NCI-H460 (cell line): Measurements from ENCODE around the gene OR10C1. TPM values are rescaled to one million over a fixed set of nuclear protein-coding genes. Genes with fewer than 3 reads are reported as not detected.
"Not testable (repeated sequence)": the region's sequence is repeated elsewhere in the genome, so short reads cannot be mapped to it uniquely, and the experiment has no call there.

ENCODE experiments used
- DNase-seq: peaks from one replicate; pipeline ENCODE4 v3.0.0-alpha.2; 2016; ENCODE audit warnings: low read depth; ENCODE audit errors: extremely low read depth
- polyA plus RNA-seq: library from polyadenylated mRNA; depleted of rRNA; stranded (reverse); fragments of >200 nt; gene quantifications from 2 replicates; pipeline ENCODE4 v1.2.3, GENCODE V29; 2014; cell fraction: nucleus; rRNA removed
- total RNA-seq: library from RNA; depleted of rRNA; stranded (reverse); fragments of >200 nt; shearing (Covaris generic); gene quantifications from 2 replicates; pipeline ENCODE4 v1.2.3, GENCODE V29; 2014; rRNA removed

OR10C1 gene
- not detected in 2 replicates for total RNA-seq
- not detected in 2 replicates for polyA plus RNA-seq

GRCh38 chr6:29439006-29439405 is at the start of gene OR10C1:
TSS of gene OR10C1 (plus strand) at chr6:29439306. CDS start at chr6:29440016, 710 bp downstream.
- no peak for DNase-seq

GRCh38 chr6:29395331-29395730 is 43.8 kb upstream of the OR10C1 start, which contains the start of gene OR12D2:
TSS of gene OR12D2 (plus strand) at chr6:29395631. CDS start at chr6:29396700, 1,069 bp downstream.
- DNase-seq = no peak

- no peak for DNase-seq
Measured at GRCh38 chr6:29399525-29399924, 39.6 kb upstream of the OR10C1 start.

GRCh38 chr6:29403801-29404200 is 35.3 kb upstream of the OR10C1 start:
- DNase-seq = no peak

GRCh38 chr6:29414588-29414987 is 24.5 kb upstream of the OR10C1 start, which contains the start of gene OR12D1:
TSS of gene OR12D1 (plus strand) at chr6:29414928.
- DNase-seq = no peak

GRCh38 chr6:29419516-29419915 is 19.6 kb upstream of the OR10C1 start:
- no peak for DNase-seq

GRCh38 chr6:29424168-29424567 is 14.9 kb upstream of the OR10C1 start:
- no peak for DNase-seq

GRCh38 chr6:29424575-29424974 is 14.5 kb upstream of the OR10C1 start:
- DNase-seq = no peak

- DNase-seq = no peak
Measured at GRCh38 chr6:29425075-29425474, 14.0 kb upstream of the OR10C1 start.

- DNase-seq = no peak
Measured at GRCh38 chr6:29426654-29427053, 12.5 kb upstream of the OR10C1 start.

GRCh38 chr6:29436730-29437129 is 2.4 kb upstream of the OR10C1 start:
- DNase-seq = not testable (repeated sequence)

GRCh38 chr6:29442719-29443118 is 3.6 kb downstream of the OR10C1 start:
- no peak for DNase-seq

GRCh38 chr6:29444031-29444430 is 4.9 kb downstream of the OR10C1 start:
- not testable (repeated sequence) for DNase-seq

GRCh38 chr6:29447670-29448069 is 8.6 kb downstream of the OR10C1 start:
- no peak for DNase-seq

- DNase-seq = no peak
Measured at GRCh38 chr6:29451471-29452193, 12.5 kb downstream of the OR10C1 start.

- DNase-seq = no peak
Measured at GRCh38 chr6:29456971-29457370, 17.9 kb downstream of the OR10C1 start, which contains the start of the genes OR11A1 and OR2H1. TSS of gene OR11A1 (minus strand) at chr6:29457071. CDS start at chr6:29427641, 29,430 bp downstream. TSS of gene OR2H1 (plus strand) at chr6:29457155. CDS start at chr6:29461770, 4,615 bp downstream.

- DNase-seq = no peak
Measured at GRCh38 chr6:29461021-29461814, 22.1 kb downstream of the OR10C1 start.

- DNase-seq = no peak
Measured at GRCh38 chr6:29462022-29462421, 22.9 kb downstream of the OR10C1 start.

GRCh38 chr6:29465279-29465678 is 26.2 kb downstream of the OR10C1 start:
- DNase-seq = no peak

- DNase-seq = no peak
Measured at GRCh38 chr6:29465801-29466200, 26.7 kb downstream of the OR10C1 start.

- DNase-seq = no peak
Measured at GRCh38 chr6:29466241-29466640, 27.1 kb downstream of the OR10C1 start.
